Measurements from ENCODE around the gene RGL1.

Gene RGL1

DNA sequence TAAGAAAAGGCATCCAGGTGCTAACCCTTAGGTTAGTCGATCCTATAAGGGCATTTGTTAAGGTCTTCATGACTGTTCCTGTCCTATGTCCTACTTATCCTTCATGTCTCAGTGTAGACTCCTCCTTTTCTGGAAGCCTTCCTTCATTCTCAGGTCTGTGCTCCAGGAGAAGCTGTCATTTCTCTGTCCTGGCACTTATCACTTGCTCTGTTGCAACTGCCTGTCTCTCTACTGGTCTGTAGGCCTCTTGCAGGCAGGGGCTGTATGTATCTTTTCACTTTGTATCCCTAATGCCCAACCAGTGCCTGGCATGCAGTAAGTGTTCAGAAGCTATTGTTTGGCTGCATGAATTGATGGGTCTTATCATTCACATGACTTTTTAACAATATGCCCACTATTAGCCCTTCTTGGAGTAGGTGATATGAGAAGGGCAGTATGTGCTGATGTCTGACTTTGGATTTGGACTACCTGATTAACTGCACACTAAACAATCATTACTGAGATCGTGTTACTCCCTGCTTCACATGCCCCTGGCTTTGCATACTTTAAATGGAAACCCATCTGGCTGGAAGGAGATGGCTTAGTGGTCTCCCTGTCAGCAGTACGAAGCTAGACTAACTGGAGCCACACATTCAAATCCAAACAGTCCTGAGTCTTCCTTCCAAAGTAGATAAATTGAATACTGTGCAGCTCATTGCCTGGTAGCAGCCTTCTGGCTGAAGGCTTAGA lies 88.8 kb downstream of the RGL1 start:
- no peak for DNase-seq

DNA sequence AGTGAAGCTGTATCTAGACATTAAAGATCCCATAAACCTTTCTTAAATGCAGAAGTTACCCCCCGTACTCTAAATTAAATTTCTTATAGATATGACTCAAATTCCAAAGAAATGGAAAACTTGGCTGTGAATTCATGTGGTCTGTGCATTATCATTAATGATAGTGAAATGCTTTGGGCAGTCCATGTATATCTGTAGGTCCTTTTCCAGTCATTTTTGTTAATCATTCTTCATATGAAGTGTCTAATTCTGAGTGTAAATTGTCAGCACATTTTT lies 89.3 kb downstream of the RGL1 start:
- DNase-seq: no peak

DNA sequence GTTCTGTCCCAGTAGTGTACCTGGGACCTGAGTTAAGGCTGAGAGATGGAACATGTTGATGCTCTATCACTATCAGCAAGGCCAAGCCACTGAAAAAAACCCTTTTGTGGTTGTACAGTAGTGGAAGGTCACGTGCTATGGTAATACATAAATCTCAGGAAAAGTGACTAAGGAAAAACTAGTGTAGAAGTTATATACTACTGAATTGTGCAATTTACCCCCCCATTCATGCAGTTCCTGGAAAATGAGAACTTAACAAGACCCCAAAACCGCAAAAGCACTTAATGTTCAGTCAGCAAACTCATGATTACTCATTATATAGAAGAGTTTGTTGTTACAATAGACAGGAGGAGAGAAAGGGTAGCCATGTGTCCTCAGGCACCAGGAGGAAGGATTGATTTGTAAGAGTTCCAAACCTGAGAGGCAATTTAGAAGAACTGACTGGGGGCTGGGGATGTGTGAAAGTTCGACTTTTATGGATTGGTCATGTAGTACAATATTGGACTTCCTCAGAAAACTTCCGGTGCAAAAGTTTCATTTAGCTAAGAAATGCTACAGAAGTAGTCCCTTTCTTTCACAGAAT lies 91.6 kb downstream of the RGL1 start:
- DNase-seq: no peak

DNA sequence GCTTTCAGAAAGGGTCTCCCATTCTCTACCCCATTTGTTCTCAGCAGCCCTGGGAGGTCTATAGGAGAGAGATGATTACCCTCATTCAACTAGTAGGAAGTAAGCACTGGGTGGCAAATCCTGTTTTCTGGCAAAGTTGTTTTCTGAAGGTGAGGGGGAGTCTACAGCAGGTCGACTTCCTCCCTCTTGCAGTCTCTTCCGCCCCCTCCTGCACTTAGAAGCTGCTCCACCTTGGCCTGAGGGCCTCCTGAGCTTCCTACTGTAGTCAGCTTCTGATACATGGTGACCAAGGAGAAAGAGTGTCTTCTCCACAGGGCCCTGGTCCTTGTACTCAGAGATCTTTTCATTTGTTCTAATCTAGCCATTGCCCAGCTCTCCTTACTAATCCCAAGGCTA lies 93.1 kb downstream of the RGL1 start:
- DNase-seq: no peak

DNA sequence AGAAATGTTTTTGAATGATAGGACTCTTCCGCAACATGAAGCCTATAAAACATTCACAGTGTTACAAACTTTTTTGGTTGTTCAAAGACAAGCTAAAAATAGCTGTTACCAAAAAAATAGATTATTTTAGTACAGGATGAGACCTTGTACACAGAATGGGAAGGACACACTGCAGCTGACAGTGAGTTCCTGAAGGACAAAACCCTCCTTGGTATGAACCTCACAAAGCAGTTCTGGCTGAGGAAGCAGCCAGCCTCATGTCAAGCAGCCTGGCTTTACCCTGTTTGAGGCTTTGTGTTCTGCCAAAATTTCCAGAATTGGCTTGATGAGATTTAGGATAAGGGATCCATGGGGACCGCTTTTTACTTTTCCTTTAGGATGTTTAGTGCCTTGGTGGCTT lies 93.7 kb downstream of the RGL1 start:
- no peak for DNase-seq

DNA sequence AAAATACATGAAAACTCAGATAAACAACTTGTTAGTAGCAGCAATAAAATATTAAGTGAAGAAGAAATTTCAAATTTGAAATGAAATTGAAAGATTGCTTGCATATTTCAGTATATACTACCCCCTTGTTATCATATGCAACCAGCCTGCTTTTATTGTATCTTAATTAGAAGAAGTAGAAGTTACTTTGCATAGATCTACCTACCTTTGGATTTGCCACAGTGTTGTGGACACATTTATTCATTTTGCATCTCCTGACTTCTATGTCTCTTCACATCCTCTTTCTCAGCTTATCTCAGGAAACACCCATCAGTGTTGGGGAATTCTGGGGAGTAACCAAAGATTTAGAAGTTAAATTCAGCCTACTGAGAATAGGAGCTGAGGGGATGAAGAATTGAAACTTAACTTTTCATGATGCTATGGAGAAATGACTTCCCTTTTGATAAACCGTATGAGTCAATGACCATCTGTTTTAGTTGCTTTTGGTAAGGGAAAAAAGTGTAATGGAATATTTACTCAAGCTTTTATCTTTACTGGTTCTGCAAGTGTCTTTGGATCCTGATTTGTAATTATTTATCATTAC lies 96.9 kb downstream of the RGL1 start:
- no peak for DNase-seq

DNA sequence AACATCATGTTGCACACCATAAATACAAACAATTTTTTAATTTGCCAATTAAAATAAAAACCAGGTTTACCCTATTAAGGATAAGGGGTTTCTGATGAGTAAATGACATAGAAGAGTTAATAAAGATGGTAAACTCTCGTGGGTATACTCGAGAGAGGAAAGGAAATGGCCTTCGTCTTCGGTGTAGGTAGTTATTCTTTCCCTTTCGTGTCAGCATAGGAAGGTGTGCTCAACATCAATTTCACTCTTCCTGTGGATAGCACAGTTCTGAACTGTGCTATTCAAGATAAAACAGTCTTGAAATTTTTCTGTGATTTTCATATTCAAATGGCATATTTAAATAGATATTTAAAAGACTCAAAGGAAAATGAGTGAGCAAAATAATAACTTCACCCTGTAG lies 98.2 kb downstream of the RGL1 start:
- no peak for DNase-seq

DNA sequence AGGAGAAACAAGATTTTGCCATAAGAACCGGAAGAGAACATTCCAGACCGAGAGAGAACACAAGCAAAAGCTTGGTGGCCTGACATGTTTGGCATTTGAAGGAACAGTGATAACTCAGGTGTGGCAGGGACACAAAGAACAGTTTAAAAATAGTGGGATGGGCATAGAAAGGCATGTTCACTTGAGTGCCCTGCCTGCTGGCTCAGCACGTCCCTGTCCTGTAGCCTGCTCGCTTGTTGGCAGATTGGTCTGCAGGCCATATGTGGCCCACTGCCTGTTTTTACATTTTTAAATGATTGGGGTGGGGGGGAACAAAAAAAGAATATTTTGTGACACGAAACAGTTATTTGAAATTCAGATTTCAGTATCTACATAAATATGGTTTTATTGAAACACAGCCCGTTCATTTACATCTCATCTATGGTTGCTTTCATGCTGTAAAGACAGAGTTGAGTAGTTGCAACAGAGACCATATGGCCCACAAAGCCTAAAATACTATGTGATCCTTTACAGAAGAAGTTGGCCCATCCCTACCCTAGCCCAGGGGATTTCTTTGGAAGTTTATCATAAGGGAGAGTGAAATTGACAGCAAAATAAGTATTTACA lies 100.7 kb downstream of the RGL1 start:
- no peak for DNase-seq

DNA sequence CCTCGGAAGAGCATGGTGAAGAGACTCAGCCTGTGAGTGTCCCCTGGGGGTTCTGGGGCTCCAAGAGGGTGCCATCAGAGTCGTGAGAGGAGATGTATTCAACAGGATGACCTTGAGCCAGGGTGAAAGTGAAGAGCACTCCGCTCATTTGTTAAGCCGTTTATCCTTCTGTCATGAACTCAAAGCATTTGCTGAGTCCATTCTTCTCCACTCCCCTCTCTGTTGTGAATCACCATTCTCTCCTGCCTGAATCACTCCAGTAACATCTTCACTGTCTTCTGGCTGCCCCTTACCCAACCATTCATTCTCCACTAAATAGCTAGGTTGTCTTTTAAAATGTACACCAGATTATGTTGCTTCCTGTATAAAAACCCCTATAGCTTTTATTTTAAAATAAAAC lies 102.2 kb downstream of the RGL1 start:
- DNase-seq: no peak

DNA sequence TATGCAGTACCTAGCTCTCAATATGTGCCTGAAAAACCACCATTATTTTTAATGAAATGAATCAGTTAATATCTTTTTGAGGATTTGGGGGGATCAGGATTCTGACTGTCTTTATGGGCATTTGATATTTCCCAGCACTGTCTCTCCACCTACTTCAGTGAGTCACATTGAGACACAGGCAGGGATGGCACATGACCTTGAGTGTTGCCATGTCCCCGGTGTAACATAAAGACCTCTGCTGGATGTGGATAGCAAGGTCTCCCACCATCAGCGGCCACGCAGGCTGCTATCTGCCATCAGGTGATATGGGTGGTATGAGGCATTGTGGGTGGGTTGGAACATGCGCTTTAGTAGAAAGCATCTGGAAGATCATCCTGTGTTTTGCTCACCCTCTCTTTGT lies 103.2 kb downstream of the RGL1 start:
- no peak for DNase-seq

DNA sequence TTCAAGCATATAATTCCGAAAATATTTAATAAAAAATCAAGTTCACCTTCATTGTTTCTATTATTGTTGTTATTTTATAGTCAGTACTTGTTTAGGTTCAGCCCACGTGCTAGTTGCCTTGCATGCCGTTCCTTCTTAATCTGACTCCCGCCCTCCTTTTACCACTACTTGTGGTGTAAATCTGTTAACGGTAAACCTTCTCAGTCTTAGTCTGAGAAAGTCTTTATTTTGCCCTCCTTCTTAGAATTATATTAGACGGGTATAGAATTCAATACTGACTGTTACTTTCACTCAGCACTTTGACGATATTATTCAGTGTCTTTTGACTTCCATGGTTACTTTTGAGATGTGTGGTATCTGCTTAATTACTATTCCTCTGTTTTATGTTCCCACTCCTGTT lies 104.8 kb downstream of the RGL1 start:
- no peak for DNase-seq

DNA sequence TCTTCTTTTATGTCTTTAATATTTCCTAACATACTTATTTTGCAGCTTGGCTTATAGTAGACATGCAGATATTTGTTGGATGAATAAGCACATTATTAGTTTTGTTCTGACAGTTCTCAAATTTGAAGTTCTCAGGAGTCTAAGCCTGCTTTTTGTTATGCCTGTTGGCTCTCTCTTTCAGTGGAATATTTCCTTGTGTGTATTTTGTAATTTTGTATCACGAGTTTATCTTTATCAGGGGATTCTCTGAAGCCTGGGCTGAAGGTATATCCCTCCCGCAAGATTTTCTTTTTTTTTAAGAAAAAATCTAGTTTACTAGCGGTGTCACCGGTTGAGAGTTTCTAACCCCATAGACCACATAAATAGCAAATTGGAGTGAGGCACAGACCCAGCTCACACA lies 105.9 kb downstream of the RGL1 start:
- DNase-seq: no peak

DNA sequence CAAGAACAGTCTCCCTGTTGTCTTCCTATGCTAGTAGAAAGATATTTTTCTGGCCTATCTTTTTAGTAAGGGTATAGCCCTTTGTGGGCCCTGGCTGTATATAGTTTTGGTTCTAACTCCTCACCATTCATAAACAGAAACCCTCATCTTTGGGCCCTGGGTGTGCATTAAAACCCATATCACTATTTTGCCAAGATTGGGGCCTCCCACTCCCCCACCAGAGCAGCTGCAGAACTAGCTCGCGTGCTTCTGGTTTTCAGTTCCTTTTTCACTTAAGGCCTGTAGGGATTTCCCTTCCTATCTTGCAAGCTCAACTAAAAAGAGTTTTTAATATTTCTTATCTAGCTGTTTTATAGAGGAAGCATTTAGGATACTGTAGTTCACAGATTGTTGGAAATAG lies 106.4 kb downstream of the RGL1 start:
- DNase-seq: no peak

DNA sequence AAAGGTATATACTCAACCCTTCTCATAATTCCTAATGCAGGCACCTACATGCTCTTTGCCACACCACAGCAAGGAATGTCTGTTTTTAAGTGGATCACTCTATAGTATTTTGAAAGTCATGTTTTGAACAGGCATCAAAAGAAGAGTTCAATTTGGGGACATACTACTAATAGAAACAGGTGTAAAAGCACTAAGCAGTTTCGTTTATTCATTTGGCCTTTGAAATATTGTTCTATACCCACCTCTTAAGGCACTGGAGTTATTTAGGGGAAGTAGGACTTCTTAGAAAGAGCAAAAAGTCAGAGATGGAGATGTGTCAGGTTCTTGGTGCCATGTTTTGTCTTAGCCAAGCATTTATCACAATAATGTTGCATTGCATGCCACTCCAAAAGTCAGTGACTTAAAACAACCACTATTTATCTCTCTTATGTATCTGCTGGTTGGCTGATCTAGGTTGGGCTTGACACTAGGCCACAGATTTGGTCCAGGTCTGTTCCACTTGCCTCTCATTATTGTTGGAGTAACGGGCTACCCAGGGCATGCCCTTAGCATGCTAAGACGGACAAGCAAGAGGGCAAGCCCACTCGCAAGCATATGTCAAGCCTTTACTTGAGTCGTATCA lies 107.5 kb downstream of the RGL1 start:
- no peak for DNase-seq

DNA sequence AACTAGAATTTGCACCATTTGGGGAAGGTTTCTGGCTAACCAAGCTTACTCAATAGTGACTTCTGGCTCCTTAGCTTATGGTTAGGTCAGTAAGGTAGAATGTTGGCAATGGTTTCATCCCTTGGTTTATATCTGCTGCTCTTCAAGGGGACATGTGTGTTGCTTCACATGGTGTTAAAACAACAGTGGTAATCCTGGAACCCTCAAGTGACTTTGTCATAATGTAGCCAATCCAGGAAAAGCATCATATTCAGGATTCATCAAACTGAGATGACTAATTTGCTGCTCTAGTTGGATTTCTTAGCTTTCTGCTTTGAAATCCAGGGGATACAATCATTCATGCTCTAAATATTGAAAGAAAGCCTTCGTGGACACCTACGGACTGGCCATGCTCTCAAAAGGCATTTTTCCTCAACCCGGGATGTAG lies 108.7 kb downstream of the RGL1 start:
- no peak for DNase-seq

DNA sequence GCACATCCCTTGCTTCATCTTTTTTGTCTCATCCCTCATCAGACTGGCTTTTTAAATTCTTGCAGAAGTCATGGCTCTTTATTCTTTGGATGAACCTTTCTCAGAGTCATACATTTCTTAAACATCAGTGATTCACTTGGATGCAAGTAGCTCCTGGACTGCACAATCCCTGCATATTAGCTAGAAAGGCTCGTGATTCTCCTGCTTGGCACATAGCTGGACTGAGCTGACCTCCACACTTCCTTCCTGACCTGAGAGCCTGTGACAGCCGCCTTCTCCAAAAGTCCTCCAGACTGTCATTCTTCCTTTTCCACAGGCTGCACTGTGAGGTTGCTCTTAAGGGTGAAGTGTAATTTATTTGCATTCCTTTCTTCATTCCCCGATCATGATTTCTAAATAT lies 109.4 kb downstream of the RGL1 start:
- no peak for DNase-seq

DNA sequence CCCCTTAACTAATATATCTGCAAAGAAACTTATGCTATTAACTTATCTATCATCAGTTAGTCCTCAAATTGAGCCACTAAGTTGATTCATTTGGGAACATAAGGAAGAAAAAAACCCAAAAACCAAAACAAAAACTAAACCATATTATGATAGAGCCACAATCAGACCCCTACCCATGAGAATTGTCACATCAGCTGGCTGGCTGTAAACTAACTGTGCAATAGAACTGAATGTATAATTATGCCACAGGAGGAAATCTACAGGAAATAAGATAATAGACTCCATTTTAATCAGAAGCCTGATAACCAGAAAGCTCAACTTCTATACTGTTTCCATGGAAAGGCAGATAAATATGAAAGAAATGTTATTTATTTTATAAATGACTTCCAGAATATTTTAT lies 110.0 kb downstream of the RGL1 start:
- DNase-seq: no peak

DNA sequence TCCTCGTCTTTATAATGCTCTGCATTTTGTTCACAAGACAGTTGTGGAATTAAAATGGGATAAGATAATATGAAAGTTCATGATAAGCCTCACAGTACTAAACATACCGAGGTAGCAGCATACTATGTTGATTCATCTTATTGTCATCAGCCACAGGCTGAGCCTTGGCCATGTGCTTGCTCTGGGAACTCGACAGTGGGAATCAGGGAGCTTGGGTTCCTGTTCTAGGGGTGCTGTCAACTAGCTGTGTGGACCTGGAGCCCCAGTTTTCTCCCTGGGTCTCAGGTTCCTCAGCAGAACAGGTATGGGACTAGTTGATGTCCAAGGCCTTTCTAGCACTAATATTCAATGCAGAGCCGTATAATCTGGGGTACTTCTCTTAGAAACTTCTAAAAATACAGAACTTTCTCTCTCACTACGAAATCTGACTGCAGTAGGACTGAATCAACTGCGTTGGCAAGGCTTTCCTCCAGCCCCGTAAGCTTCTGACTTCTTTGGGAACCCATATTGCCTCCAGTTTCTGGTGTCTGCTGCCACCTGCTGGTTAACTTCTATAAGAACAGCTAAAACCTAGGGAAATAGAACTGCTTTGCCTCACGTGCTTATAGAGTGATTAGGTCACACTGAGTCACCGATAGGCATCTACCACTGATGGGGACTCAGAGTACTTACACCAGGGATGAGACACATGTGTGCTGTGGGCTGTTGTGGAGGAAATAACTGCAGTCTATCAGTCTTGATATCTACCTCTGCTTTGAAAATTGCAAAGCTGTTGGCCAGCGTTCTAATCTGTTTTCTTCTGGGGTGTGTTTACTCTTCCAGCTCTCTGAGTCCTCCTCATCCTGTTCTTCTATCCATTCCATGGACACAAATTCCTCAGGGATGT lies 110.9 kb downstream of the RGL1 start:
- DNase-seq: peak; percentile 68 to 75

DNA sequence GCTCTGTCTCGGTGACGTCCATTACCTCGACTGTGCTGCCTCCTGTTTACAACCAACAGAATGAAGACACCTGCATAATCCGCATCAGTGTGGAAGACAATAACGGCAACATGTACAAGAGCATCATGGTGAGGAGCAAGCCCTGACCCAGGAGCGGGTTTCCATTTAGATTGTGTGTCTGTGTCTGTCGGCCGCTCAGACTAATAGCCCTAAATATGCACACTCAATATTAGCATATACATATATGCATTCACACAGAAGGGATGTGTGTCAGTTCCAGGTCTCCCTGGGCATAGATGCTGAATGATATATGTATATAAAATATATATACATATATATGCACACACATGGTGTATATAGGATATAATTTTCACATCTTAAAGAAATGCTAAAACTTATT lies 111.7 kb downstream of the RGL1 start:
- DNase-seq: no peak

DNA sequence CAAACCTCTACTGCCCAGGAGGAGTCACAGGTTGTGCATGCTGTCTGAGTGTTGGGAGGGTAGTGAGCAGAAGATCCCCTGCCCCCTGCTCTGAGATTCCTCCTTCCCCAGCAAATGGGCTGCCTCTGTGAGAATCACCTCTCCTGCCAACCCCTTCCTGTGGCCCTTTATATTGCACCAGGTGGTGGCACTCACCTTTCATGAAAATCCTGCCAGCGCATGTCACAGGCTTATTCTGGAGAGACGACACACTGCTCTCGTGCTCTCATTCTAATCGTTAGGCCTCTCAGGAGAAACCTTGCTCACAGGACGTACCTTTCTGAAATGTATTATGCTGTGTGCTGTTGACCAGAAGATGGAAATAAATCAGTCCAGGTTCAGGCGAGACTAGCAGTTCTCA lies 113.7 kb downstream of the RGL1 start:
- DNase-seq: no peak

DNA sequence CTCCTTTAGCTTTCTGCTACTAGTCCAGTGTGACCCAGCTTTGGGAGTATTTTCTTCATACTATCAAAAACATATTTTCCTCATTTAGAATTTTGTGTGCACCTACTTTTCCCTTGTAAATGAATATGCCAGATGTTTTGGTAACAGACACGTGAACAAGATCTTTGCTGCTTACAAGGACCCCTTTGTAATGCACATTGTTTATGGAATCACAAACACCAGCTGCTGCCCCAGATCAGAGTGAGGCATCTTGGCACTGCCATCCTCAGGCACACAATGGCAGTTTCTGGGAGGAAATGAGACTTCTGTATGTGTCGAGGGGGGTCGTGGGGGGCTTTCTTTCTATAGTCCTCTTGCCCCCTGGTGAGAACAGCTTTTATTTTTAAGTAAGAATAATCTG lies 115.7 kb downstream of the RGL1 start:
- DNase-seq: no peak

DNA sequence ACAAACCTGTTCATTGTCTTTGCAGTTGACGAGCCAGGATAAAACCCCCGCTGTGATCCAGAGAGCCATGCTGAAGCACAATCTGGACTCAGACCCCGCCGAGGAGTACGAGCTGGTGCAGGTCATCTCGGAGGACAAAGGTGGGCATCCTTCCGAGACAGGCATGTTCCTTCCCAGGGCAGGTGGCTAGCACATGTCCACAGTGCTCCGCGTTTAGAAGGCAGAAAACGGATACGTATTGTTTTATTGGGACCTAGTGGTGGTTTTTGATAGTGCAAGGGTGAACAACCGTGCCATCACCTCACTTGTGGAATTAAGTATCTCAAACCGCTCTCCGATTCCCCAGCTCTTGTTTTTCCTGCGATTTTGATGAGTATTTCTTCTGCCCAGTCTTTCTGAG lies 117.3 kb downstream of the RGL1 start:
- DNase-seq: no peak

DNA sequence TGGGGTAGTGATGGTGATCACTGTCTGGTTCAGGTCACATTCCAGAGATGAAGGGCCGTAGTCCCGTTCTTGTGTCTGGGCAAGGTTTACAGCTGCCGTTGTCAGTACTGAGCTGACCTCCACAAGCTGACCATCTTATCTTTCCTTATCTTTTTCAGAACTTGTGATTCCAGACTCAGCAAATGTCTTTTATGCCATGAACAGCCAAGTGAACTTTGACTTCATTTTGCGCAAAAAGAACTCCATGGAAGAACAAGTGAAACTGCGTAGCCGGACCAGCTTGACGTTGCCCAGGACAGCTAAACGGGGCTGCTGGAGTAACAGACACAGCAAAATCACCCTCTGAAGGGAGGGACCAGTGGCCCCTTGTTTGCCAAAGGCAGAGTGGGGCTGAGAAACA lies 121.0 kb downstream of the RGL1 start:
- no peak for DNase-seq
